Endothelial cell of umbilical vein (primary cell): ENCODE results near the gene ZNF423. TPM values are rescaled to one million over a fixed set of nuclear protein-coding genes. Genes with fewer than 3 reads are reported as not detected.

Source experiments
- BruUV-seq: library from RNA; stranded (reverse); fragments of 400-500 nt; replicated peaks from 2 replicates; lab custom pipeline; 2021; lab: Mats Ljungman, UMichigan
- CTCF ChIA-PET: fragments of 300-600, 350-600 bp; sonication (Branson Sonifier 250); formaldehyde crosslinking; loops from one replicate; lab custom pipeline; 2021; ENCODE audit warnings: antibody characterized with exemption, inconsistent platforms; lab: Charles Lee
- POLR2A ChIA-PET: fragments of 300-600, 350-600 bp; sonication (Branson Sonifier 250); formaldehyde crosslinking; loops from one replicate; lab custom pipeline; 2021; ENCODE audit warnings: antibody characterized with exemption, inconsistent platforms; lab: Charles Lee
- DNase-seq: peaks from one replicate; pipeline ENCODE4 v3.0.0-alpha.2; 2011; ENCODE audit warnings: low read depth, low spot score
- FAIRE-seq: peaks from 2 replicates; lab custom pipeline; 2011; peaks lifted over from hg19 to GRCh38; lab: Jason Lieb, UNC
- H2AFZ ChIP-seq: 2 replicates; pipeline ENCODE4 v1.6.0; 2012; ENCODE audit warnings: low read depth, low read length, control low read depth, inconsistent platforms
- H3K27ac ChIP-seq: 2 replicates; pipeline ENCODE4 v1.5.1; 2011; ENCODE audit warnings: low read depth, mild to moderate bottlenecking, control low read depth, low read length, moderate library complexity; ENCODE audit not compliant: insufficient read depth
- H3K27me3 ChIP-seq, 2 experiments: 2 replicates each; pipeline versions ENCODE4 v1.6.0 to v1.6.1; 2011; ENCODE audit warnings: low read length in 2 of 2, mixed read lengths in 1 of 2; ENCODE audit not compliant: control insufficient read depth in 2 of 2, insufficient read depth in 2 of 2
- H3K36me3 ChIP-seq, 2 experiments: 2 replicates in 1 of 2; 3 replicates in 1 of 2; pipeline ENCODE4 v1.5.1; 2011; ENCODE audit warnings: low read length in 2 of 2, mild to moderate bottlenecking in 1 of 2, moderate library complexity in 1 of 2; ENCODE audit not compliant: control insufficient read depth in 2 of 2, insufficient read depth in 2 of 2; ENCODE audit errors: extremely low read depth in 1 of 2
- H3K4me1 ChIP-seq: 3 replicates; pipeline ENCODE4 v1.5.1; 2011; ENCODE audit warnings: mild to moderate bottlenecking, low read length; ENCODE audit not compliant: control insufficient read depth, insufficient read depth; ENCODE audit errors: extremely low read depth
- H3K4me2 ChIP-seq: 2 replicates; pipeline ENCODE4 v1.6.1; 2011; ENCODE audit warnings: low read length, control low read depth, mixed read lengths; ENCODE audit not compliant: insufficient read depth
- H3K4me3 ChIP-seq, 3 experiments: fragments of 200-600 bp in 1 of 3; sonication (generic), shearing (Covaris generic) in 1 of 3; replicated peaks in 1 of 3; 2 replicates each; pipeline ENCODE4 v1.5.1; 2011 to 2016; ENCODE audit warnings: control low read depth in 3 of 3, low read length in 3 of 3, mild to moderate bottlenecking in 2 of 3, inconsistent platforms in 1 of 3, low read depth in 1 of 3, moderate library complexity in 1 of 3; ENCODE audit not compliant: insufficient read depth in 1 of 3
- H3K79me2 ChIP-seq: 2 replicates; pipeline ENCODE4 v1.6.0; 2012; ENCODE audit warnings: low read length, inconsistent platforms; ENCODE audit not compliant: control insufficient read depth, insufficient read depth
- H3K9ac ChIP-seq: replicated peaks from 2 replicates; pipeline ENCODE3; 2011; ENCODE audit warnings: low read length, control low read depth; ENCODE audit not compliant: insufficient read depth; ENCODE audit errors: extremely low read depth
- H3K9me1 ChIP-seq: replicated peaks from 3 replicates; pipeline ENCODE4 v1.6.0; 2011; ENCODE audit warnings: mild to moderate bottlenecking, low read length; ENCODE audit not compliant: control insufficient read depth, insufficient read depth; ENCODE audit errors: extremely low read depth
- H3K9me3 ChIP-seq: replicated peaks from 2 replicates; pipeline ENCODE4 v1.5.1; 2012; ENCODE audit warnings: low read length, inconsistent platforms; ENCODE audit not compliant: control insufficient read depth, insufficient read depth
- H4K20me1 ChIP-seq: replicated peaks from 2 replicates; pipeline ENCODE3; 2011; ENCODE audit warnings: mild to moderate bottlenecking, low read length; ENCODE audit not compliant: control insufficient read depth, insufficient read depth; ENCODE audit errors: extremely low read depth
- CTCF ChIP-seq, 2 donors: IDR thresholded peaks; 1 replicate in 1 of 2; 2 replicates in 1 of 2; pipeline ENCODE4 v1.5.1; 2011; ENCODE audit warnings: low read length in 2 of 2, mild to moderate bottlenecking in 2 of 2, moderate library complexity in 2 of 2, control low read depth in 1 of 2, inconsistent platforms in 1 of 2, low read depth in 1 of 2; ENCODE audit not compliant: insufficient read depth in 1 of 2; ENCODE audit errors: extremely low read depth in 1 of 2
- GATA2 ChIP-seq: IDR thresholded peaks from 2 replicates; pipeline ENCODE4 v1.7.0; 2011; ENCODE audit warnings: low read depth, mild to moderate bottlenecking, moderate library complexity, mixed read lengths, low read length; ENCODE audit not compliant: insufficient read length, insufficient read depth
- JUN ChIP-seq: IDR thresholded peaks from 2 replicates; pipeline ENCODE4 v1.6.1; 2011; ENCODE audit warnings: borderline replicate concordance, low read depth; ENCODE audit not compliant: insufficient read length, insufficient read depth
- MAX ChIP-seq: IDR thresholded peaks from 2 replicates; pipeline ENCODE4 v1.6.1; 2011; ENCODE audit not compliant: insufficient read depth, insufficient read length
- POLR2A ChIP-seq: IDR thresholded peaks from 2 replicates; pipeline ENCODE4 v1.6.1; 2012; ENCODE audit warnings: low read depth, mild to moderate bottlenecking, control low read depth, low read length
- POLR2AphosphoS5 ChIP-seq: IDR thresholded peaks from 2 replicates; pipeline ENCODE4 v1.6.1; 2012; ENCODE audit warnings: low read depth, mild to moderate bottlenecking, control low read depth, low read length, moderate library complexity; ENCODE audit not compliant: insufficient read depth
- dilution Hi-C: fragments of 300-500 bp; cut with MboI; formaldehyde crosslinking; loops from one replicate; pipeline ENCODE4 v1.15.0; 2019; ENCODE audit warnings: low sequenced_read_pairs; ENCODE audit not compliant: extremely low pct_ligation_motif_present
- intact Hi-C: fragments of 100-400 bp; cut with micrococcal nuclease; formaldehyde crosslinking; loops from one replicate; pipeline ENCODE4 v1.10.0; 2022
- polyA plus RNA-seq, 4 experiments: library from polyadenylated mRNA; depleted of rRNA in 3 of 4; stranded (reverse) in 3 of 4; unstranded in 1 of 4; fragments of >200 nt; gene quantifications; 2 replicates each; pipeline versions ENCODE4 v1.2.1 to v1.2.3, GENCODE V29; 2011 to 2012; ENCODE audit warnings: missing spikeins in 1 of 4
- total RNA-seq: library from RNA; stranded (reverse); gene quantifications from 2 replicates; pipeline ENCODE4 v1.2.3, GENCODE V29; 2021

ZNF423 gene
- total and polyA plus RNA-seq, 2 donors (not counting 3 experiments of a cell fraction or from before 2014, with no cell fraction given) = 2.2 to 8.1 TPM

- no peaks in the 10 kb centered on the region for H3K9me3 ChIP-seq
- BruUV-seq = no TSS peak
- H3K27me3 ChIP-seq = no peaks in the 10 kb centered on the region
- no peaks in the 10 kb centered on the region for H3K36me3 ChIP-seq
- H3K9ac ChIP-seq = no peak overlapping the region
- no peak overlapping the region for H3K4me2 ChIP-seq
- POLR2A ChIA-PET = no interaction called here
- no peak for TF ChIP-seq POLR2A
- no peak for TF ChIP-seq GATA2
- no peak for TF ChIP-seq CTCF (IDR thresholded peaks at IDR 0.05; ENCODE audit: extremely low read depth in 1 of 2, insufficient read depth in 1 of 2, low read depth in 1 of 2, low read length in 2 of 2)
- TF ChIP-seq JUN = no peak
- no peak for TF ChIP-seq MAX
- no peaks in the 10 kb centered on the region for H3K9me1 ChIP-seq
- H3K4me1 ChIP-seq = no peaks in the 10 kb centered on the region
- H4K20me1 ChIP-seq = no peaks in the 10 kb centered on the region
- CTCF ChIA-PET = no interaction called here
- dilution Hi-C loops = no loop called here
- H3K27ac ChIP-seq = no peak overlapping the region
- no peak for DNase-seq
- no peak for FAIRE-seq
- no peak overlapping the region for H3K4me3 ChIP-seq
- no peaks in the 10 kb centered on the region for H3K79me2 ChIP-seq
- intact Hi-C loops = no loop called here
- no peak overlapping the region for H2AFZ ChIP-seq
Measured at GRCh38 chr16:49793244-49793643, 62.7 kb downstream of the ZNF423 start.

- TF ChIP-seq POLR2AphosphoS5 (no peak), JUN (no peak), CTCF (IDR thresholded peaks at IDR 0.05; ENCODE audit: extremely low read depth in 1 of 2, insufficient read depth in 1 of 2, low read depth in 1 of 2, low read length in 2 of 2) (no peak)
- H2AFZ ChIP-seq = no peak overlapping the region
- BruUV-seq = no TSS peak
- no peaks in the 10 kb centered on the region for H3K79me2 ChIP-seq
- H3K27ac ChIP-seq = no peak overlapping the region
- ChIA-PET CTCF (no interaction called here), POLR2A (no interaction called here)
- H3K36me3 ChIP-seq = no peaks in the 10 kb centered on the region
- no peak overlapping the region for H3K4me3 ChIP-seq
- H3K9me1 ChIP-seq = no peaks in the 10 kb centered on the region
- dilution Hi-C loops = no loop called here
- no peak overlapping the region for H3K4me2 ChIP-seq
- no peaks in the 10 kb centered on the region for H3K4me1 ChIP-seq
- intact Hi-C loops = no loop called here
- FAIRE-seq (no peak), DNase-seq (no peak)
- no peaks in the 10 kb centered on the region for H3K27me3 ChIP-seq
- H3K9me3 ChIP-seq = no peaks in the 10 kb centered on the region
- H4K20me1 ChIP-seq = no peaks in the 10 kb centered on the region
- H3K9ac ChIP-seq = no peak overlapping the region
Measured at GRCh38 chr16:49789616-49790015, 66.3 kb downstream of the ZNF423 start.
